A673 (cell line): ENCODE measurements around the gene PCDHGA5. TPM values are rescaled to one million over a fixed set of nuclear protein-coding genes. Genes with fewer than 3 reads are reported as not detected.
A peak's percentile ranks its signal among the peaks of the same experiment; 100 is the strongest.
"Not testable (repeated sequence)": the region's sequence is repeated elsewhere in the genome, so short reads cannot be mapped to it uniquely, and the experiment has no call there.

Source experiments
- BruUV-seq: library from RNA; stranded (reverse); fragments of 400-500 nt; replicated peaks from 2 replicates; lab custom pipeline; 2021; lab: Mats Ljungman, UMichigan
- CTCF ChIA-PET: fragments of 300-600 bp; sonication (Branson Sonifier 250); formaldehyde crosslinking; loops from one replicate; lab custom pipeline; 2022; ENCODE audit warnings: antibody characterized with exemption; lab: Charles Lee
- POLR2A ChIA-PET: fragments of 300-600 bp; sonication (Branson Sonifier 250); formaldehyde crosslinking; loops from one replicate; lab custom pipeline; 2022; ENCODE audit warnings: antibody characterized with exemption; ENCODE audit not compliant: low non-redundant PET; lab: Charles Lee
- DNase-seq: peaks from one replicate; pipeline ENCODE4 v3.0.0-alpha.2; 2015; ENCODE audit warnings: low spot score
- H3K27ac ChIP-seq: fragments of 200-600 bp; sonication (generic); 2 replicates; pipeline ENCODE4 v1.5.1; 2016; ENCODE audit warnings: mixed run types, low read depth, mild to moderate bottlenecking, mixed read lengths, antibody characterized with exemption, low read length; ENCODE audit not compliant: poor library complexity, severe bottlenecking
- H3K27me3 ChIP-seq: fragments of 200-600 bp; sonication (generic); replicated peaks from 2 replicates; pipeline ENCODE4 v1.6.1; 2017; ENCODE audit warnings: mixed run types, low read depth, mild to moderate bottlenecking, mixed read lengths, antibody characterized with exemption, low read length; ENCODE audit not compliant: insufficient read depth, poor library complexity
- H3K36me3 ChIP-seq: fragments of 200-600 bp; sonication (generic); 2 replicates; pipeline ENCODE4 v1.6.1; 2016; ENCODE audit warnings: mixed run types, mild to moderate bottlenecking, mixed read lengths, antibody characterized with exemption, low read length; ENCODE audit not compliant: insufficient read depth, poor library complexity, severe bottlenecking
- H3K4me1 ChIP-seq: fragments of 200-600 bp; sonication (generic); 2 replicates; pipeline ENCODE4 v1.6.1; 2017; ENCODE audit warnings: mixed run types, mild to moderate bottlenecking, mixed read lengths, antibody characterized with exemption, low read length; ENCODE audit not compliant: insufficient read depth, poor library complexity, severe bottlenecking
- H3K4me3 ChIP-seq: fragments of 200-600 bp; sonication (generic); 2 replicates; pipeline ENCODE4 v1.5.1; 2016; ENCODE audit warnings: low read depth, mixed run types, mild to moderate bottlenecking, mixed read lengths, low read length; ENCODE audit not compliant: poor library complexity, severe bottlenecking
- H3K9me3 ChIP-seq: fragments of 200-600 bp; sonication (generic); 2 replicates; pipeline ENCODE4 v1.6.1; 2016; ENCODE audit warnings: mixed run types, low read depth, mild to moderate bottlenecking, mixed read lengths, antibody characterized with exemption, low read length; ENCODE audit not compliant: poor library complexity, severe bottlenecking
- CTCF ChIP-seq: fragments of 300-800, 200-600 bp; sonication (generic); conservative IDR thresholded peaks from 2 replicates; pipeline ENCODE4 v1.5.1; 2017; ENCODE audit warnings: low read depth, mild to moderate bottlenecking, antibody characterized with exemption, low read length, moderate library complexity, mixed read lengths
- EZH2 ChIP-seq: fragments of 200-600 bp; sonication (generic); IDR thresholded peaks from 2 replicates; pipeline ENCODE4 v1.6.1; 2017; ENCODE audit warnings: borderline replicate concordance, low read depth, mild to moderate bottlenecking, mixed read lengths, antibody characterized with exemption, low read length; ENCODE audit not compliant: poor library complexity, severe bottlenecking
- intact Hi-C: fragments of 100-400 bp; cut with micrococcal nuclease; formaldehyde crosslinking; loops from one replicate; pipeline ENCODE4 v1.10.0; 2022; ENCODE audit not compliant: unreplicated experiment
- total RNA-seq: library from RNA; stranded (reverse); gene quantifications from 2 replicates; pipeline ENCODE4 v1.2.3, GENCODE V29; 2021

Gene PCDHGA5
- total RNA-seq, 1 experiment from 2014 or later = 2.6 TPM

- no peak for TF ChIP-seq CTCF
- TF ChIP-seq EZH2 = no peak
- CTCF ChIA-PET = no interaction called here
- Histone ChIP-seq H3K27me3 (no peaks in the 10 kb centered on the region), H3K27ac (no peak overlapping the region), H3K9me3 (peaks cover 53% of the 10 kb centered on the region), H3K36me3 (no peaks in the 10 kb centered on the region), H3K4me3 (no peak overlapping the region), H3K4me1 (no peaks in the 10 kb centered on the region)
- DNase-seq = no peak
- POLR2A ChIA-PET = no interaction called here
- intact Hi-C loops = no loop called here
- no TSS peak for BruUV-seq
These were observed 29.3 kb downstream of the PCDHGA5 start for GRCh38 chr5:141393267-141393666.

GRCh38 chr5:141394401-141395187 lies 30.6 kb downstream of the PCDHGA5 start:
- CTCF ChIA-PET = not testable (repeated sequence)

GRCh38 chr5:141397756-141398551 lies 34.0 kb downstream of the PCDHGA5 start, which contains the start of gene PCDHGB5:
Gene PCDHGB5 (plus strand): TSS chr5:141397947. CDS start chr5:141398128, 181 bp downstream.
- Histone ChIP-seq H3K4me3 (peak within 1 kb of the TSS; percentile 39), H3K9me3 (peaks cover 53% of the 10 kb centered on the region), H3K27ac (peak within 1 kb of the TSS; percentile 37), H3K36me3 (peaks cover 27% of the 10 kb centered on the region)
- BruUV-seq, H3K27me3 ChIP-seq, H3K4me1 ChIP-seq, POLR2A ChIA-PET: not testable (repeated sequence)
- DNase-seq = peak; percentile 66
- TF ChIP-seq CTCF = peak; percentile 62
- intact Hi-C loops = loop anchor here (5.0 kb wide), 1 partner anchor 124 kb away; no protein-coding TSS in a partner anchor
- CTCF ChIA-PET = interaction anchor here (1.2 to 1.5 kb wide), 3 partner anchors 160 to 174 kb away, joined by 3 to 7 read pairs (median 5); partner anchors contain the start of gene PCDHB14

More at GRCh38 chr5:141394401-141395187, 30.6 kb downstream of the PCDHGA5 start:
- H3K4me1 ChIP-seq, BruUV-seq, H3K4me3 ChIP-seq, H3K27ac ChIP-seq, H3K27me3 ChIP-seq, POLR2A ChIA-PET, DNase-seq: not testable (repeated sequence)
- Histone ChIP-seq H3K36me3 (peaks cover 12% of the 10 kb centered on the region), H3K9me3 (peaks cover 53% of the 10 kb centered on the region)
- intact Hi-C loops = loop anchor here (5.0 kb wide), 1 partner anchor 128 kb away; no protein-coding TSS in a partner anchor
